GM21528 (cell line): ENCODE data around the gene BCORL1.

Experiments
- ATAC-seq: cut with Tn5 transposase; IDR thresholded peaks from one replicate; pipeline ENCODE4 v1.9.1; 2021; ENCODE audit warnings: mild to moderate bottlenecking, moderate library complexity; ENCODE audit not compliant: unreplicated experiment, low FRiP score

BCORL1 gene, protein sequence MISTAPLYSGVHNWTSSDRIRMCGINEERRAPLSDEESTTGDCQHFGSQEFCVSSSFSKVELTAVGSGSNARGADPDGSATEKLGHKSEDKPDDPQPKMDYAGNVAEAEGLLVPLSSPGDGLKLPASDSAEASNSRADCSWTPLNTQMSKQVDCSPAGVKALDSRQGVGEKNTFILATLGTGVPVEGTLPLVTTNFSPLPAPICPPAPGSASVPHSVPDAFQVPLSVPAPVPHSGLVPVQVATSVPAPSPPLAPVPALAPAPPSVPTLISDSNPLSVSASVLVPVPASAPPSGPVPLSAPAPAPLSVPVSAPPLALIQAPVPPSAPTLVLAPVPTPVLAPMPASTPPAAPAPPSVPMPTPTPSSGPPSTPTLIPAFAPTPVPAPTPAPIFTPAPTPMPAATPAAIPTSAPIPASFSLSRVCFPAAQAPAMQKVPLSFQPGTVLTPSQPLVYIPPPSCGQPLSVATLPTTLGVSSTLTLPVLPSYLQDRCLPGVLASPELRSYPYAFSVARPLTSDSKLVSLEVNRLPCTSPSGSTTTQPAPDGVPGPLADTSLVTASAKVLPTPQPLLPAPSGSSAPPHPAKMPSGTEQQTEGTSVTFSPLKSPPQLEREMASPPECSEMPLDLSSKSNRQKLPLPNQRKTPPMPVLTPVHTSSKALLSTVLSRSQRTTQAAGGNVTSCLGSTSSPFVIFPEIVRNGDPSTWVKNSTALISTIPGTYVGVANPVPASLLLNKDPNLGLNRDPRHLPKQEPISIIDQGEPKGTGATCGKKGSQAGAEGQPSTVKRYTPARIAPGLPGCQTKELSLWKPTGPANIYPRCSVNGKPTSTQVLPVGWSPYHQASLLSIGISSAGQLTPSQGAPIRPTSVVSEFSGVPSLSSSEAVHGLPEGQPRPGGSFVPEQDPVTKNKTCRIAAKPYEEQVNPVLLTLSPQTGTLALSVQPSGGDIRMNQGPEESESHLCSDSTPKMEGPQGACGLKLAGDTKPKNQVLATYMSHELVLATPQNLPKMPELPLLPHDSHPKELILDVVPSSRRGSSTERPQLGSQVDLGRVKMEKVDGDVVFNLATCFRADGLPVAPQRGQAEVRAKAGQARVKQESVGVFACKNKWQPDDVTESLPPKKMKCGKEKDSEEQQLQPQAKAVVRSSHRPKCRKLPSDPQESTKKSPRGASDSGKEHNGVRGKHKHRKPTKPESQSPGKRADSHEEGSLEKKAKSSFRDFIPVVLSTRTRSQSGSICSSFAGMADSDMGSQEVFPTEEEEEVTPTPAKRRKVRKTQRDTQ (N-terminal part only)

DNA sequence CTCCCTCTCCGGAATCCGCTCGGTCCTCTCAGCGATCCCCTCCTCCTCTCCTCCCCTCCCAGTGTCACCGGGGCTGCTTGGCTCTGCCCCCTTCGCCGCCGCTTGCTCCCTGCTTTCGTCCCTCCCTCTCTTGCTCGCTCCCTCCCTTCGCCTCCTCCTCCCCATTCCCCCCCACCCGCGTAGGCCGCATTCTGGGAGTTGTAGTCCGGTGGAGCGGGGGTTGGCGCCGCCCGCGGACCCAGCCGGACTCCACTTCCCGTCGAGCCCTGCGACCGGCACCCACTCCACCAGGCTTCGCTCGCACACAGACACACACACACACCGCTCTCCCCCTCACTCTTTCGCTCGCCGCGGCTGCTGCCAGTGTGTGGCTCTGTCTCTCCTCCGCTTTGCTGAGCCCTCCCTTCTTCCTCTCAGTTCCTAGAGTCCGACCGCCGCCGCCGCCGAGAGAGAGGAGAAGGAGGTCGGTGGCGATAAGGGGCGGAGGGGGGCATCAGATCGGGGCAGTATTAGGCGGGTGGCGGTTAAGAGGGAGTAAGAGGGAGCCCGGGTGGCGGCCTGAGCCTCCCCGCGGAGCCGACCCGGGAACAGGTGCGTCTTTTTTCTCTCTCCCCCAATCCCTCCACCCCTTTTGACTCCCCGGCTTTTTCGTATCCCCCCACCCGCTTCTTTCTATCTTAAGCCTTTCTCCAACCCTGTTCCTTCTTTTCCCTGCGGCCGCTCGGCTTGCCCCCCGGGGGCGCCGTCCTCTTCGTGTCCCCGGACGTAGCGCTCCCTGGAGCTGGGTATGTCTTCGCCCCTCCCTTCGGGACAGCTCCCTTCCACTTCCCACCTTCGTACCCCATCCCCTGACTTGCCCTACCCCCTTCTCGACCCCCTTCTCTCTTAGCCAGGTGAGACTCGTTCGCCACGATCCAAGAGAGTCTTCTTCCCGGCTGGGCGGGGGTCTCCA is at the start of gene BCORL1:
BCORL1 (plus strand) TSS at position 336 of the 952 bp plus-strand sequence. CDS start 22,597 bp downstream, outside the sequence.
- peak; percentile 92 for ATAC-seq

GRCh38 chrX:129932821-129933321 is 49.6 kb upstream of the BCORL1 start:
- ATAC-seq = no peak

- no peak for ATAC-seq
Measured at GRCh38 chrX:129933700-129934099, 48.7 kb upstream of the BCORL1 start.

DNA sequence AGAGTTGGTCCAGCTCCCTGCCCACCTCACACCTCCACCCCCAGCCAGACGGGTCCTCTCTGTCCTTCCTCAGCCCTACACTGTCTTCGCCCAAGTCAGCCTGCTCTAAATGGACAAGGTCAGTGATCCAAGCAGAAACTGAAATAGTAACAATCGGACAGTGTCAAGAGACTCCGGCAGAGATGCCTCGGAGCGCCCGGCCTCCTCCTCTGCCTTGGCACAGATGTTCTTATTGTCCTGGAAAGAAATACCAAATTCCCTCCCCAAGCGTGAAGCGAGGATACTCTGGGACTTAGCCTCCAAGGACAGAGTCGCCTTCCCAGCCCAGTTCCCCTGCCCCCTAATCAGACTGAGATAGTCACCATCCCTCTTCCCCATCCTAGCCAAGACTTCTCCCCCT is 48.0 kb upstream of the BCORL1 start:
- ATAC-seq = no peak

DNA sequence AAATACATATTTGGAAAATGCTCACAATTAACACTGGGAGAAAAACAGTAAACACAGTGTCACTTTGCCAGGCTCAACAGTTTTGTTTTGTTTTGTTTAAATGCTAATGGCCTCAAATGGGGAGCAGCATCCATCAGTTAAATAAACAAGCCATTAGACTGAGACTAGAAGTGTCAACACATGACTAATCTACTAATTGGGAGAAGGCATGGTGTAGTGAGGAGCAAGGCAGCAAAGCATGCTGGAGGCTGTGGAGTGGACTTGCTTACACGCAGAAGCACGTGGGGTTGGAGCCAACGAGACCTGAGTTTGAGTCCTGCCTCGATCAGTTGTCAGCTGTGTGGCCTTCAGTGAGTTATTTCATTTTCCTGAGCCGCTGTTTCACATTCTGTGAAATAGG is 47.5 kb upstream of the BCORL1 start:
- ATAC-seq = no peak

GRCh38 chrX:129938081-129938480 is 44.4 kb upstream of the BCORL1 start:
- no peak for ATAC-seq

GRCh38 chrX:129939986-129940385 is 42.4 kb upstream of the BCORL1 start:
- ATAC-seq = no peak

- no peak for ATAC-seq
Measured at GRCh38 chrX:129940721-129941120, 41.7 kb upstream of the BCORL1 start.

GRCh38 chrX:129945131-129945530 is 37.3 kb upstream of the BCORL1 start:
- no peak for ATAC-seq

DNA sequence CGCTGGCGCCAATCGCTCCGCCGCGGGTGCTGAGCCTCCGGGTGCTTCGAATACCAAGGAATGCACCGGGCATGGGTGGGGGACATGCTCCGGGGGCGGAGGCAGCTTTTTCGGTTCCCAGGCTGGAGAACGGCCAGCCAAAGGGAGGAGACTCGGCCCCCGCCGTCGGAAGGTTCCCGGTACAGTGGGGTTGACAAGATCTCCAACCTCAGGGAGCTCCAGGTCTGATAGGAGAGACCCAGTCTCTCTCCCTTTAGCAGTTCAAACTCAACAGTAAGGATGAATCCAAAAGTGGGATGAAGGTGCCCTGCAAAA is 29.1 kb upstream of the BCORL1 start:
- no peak for ATAC-seq

- ATAC-seq = no peak
Measured at GRCh38 chrX:129953881-129954280, 28.6 kb upstream of the BCORL1 start.

DNA sequence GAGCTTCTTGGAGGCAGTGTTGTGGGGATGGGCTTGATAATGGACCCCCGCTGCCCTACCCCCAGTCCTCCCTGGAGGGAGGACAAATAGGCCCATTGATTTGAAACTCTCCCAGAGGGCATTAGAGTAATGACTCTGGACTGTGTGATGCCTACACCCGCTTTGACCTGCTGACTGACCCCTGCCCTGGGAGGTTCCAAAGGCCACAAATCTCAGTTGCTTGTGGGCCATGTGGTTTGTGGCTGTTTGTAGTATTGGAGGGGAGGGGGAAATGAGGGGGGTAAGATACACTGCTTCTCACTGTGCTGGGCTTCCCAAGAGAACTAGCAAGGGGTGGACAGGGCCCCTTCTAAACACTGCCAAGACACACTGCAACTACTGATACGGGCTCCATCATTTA is 27.6 kb upstream of the BCORL1 start:
- ATAC-seq = no peak

DNA sequence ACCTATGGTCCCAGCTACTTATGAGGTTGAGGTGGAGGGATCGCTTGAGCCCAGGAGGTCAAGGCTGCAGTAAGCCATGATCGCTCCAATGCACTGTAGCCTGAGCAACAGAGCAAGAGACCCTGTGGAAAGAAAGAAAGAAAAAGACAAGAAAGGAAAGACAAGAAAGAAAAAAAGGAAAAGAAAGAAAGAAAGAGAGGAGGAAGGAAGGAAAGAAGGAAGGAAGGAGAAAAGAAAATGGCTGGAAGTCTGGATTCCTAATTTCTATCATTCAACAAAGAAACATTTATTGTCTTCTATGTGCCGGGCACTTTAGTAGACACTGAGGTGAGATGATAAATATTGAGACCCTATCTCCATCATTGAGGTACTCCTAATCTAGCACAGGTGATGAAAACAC is 26.8 kb upstream of the BCORL1 start:
- no peak for ATAC-seq

DNA sequence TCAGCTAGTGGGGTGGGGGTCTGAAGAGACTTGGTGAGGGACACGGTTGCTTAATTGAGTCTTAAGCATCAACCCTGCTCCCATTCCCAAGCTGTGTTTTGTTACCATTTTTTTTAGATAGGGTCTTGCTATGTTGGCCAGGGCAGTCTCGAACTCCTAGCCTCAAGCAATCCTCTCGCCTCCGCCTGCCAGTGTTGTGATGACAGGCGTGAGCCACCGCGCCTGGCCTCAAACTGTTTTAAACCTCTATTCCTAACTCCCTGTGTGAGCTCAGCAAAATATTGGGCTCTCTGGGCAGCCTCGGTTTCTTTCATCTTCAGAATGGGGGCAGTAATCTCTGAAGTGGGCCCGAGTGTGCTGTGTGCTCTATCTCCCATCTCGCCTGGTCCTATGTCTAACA is 26.3 kb upstream of the BCORL1 start:
- no peak for ATAC-seq

- ATAC-seq = no peak
Measured at GRCh38 chrX:129956765-129957164, 25.7 kb upstream of the BCORL1 start.

DNA sequence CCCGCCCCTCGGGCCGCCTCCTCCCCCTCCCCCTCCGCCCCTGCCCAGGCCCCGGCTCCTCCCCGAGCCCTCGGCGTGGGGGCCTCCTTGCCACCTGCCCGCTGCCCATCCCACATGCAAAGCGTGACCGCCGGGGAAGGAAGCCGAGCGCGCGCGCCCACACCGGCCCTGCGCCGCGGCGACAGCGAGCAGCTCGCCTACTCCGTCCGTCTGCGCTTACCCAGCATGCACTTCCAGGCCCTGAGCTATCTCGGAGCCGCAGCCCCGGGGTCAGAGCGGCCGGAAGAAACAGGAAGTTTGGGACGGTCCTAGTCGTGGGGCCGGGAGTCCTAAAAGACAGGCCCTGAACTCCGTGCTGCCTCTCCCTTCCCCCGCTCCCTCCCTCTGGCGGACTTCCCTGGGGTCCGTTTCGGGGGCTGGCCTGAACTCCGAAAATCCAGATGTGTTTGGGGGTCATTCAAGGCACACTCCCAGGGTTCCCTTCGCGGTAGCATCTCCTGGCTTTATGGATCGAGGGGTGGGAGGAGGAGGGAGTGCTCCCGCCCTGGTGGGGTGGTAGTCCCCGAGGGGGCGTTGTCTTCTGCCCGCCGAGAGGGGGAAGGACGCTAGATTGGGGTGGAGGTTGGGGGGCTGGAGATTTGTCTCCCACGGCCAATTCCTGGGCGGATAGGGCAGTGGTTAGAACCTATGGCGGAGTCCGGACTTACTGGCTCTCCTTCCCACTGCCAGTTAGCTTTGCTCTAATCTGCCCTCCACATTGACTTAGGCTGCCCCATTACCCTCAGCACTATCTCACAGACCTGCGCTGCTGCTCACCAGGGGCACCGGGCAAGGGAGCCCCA is 25.0 kb upstream of the BCORL1 start:
- peak; percentile 66 for ATAC-seq

DNA sequence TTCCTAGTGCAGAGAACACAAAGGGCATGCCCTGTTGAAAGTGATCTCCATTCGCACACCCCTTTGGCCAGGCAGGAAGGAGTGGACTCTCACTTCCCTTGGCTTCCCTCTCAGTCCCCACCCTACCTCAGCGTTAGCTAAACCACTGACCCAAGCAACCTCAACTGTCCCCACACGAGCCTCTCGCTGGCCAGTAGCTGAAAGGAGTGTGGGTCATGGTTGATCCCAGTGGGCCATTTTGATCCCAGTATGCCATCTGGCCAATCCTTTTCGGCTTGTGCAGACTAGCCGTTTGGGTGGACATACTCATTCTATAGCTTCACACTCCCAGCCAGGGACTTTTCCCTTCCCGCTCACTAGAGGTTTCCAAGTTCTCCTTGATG is 24.4 kb upstream of the BCORL1 start:
- no peak for ATAC-seq

DNA sequence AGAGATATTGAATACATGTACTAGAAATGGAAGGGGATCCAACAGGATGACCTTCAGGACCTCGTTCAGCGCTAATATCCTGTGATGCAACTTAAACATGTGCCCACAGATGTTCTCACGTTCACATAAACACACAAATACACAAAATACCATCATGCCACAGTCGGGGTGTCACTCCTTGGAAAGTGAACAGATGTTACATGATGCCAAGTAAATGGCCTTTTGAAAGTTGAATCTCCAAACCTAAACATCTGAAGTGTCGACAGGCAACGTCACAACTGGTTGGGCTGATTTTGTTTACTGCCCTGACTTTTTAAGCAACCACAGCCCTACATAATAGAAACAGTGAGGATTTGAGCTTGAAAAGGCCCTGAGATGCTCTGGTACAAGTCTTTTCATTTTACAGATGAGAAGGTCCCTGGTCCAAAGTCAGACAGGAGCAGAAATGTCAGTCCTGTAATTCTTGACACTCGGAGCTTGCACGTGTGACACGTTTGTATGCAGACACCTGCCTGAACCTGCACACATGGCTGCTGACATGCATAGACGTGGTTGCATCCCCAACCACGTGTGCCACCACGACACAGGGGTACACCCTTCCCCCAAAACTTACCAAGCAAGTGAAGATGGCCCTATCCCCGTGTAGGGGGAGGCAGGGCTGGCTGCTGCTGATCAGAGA is 23.5 kb upstream of the BCORL1 start:
- no peak for ATAC-seq
